Psoas muscle (tissue), 8 donors: Measurements from ENCODE around the gene ALKBH6. TPM values are rescaled to one million over a fixed set of nuclear protein-coding genes. Genes with fewer than 3 reads are reported as not detected.

Source experiments
- ATAC-seq, 4 donors: fragments of 200-7000 bp; cut with Tn5 transposase; one replicate each; pipeline ENCODE4 v1.9.1; 2020; ENCODE audit warnings: moderate library complexity in 3 of 4, mild to moderate bottlenecking in 2 of 4
- DNase-seq, 2 donors: peaks; one replicate each; pipeline ENCODE4 v3.0.0-alpha.2; 2020
- H3K27ac ChIP-seq: fragments of 200-600 bp; one replicate; pipeline ENCODE4 v1.8.0; 2022
- H3K27me3 ChIP-seq, 3 donors: fragments of 200-600 bp in 1 of 3; one replicate each; pipeline versions ENCODE4 v1.6.1 to v1.8.0; 2013 to 2022; ENCODE audit warnings: low read length in 2 of 3, mild to moderate bottlenecking in 2 of 3, moderate library complexity in 1 of 3; ENCODE audit not compliant: insufficient read depth in 3 of 3
- H3K36me3 ChIP-seq, 2 donors: fragments of 200-600 bp in 1 of 2; one replicate each; pipeline versions ENCODE4 v1.6.1 to v1.8.0; 2013 to 2022; ENCODE audit warnings: low read depth in 1 of 2, mild to moderate bottlenecking in 1 of 2, moderate library complexity in 1 of 2; ENCODE audit not compliant: insufficient read depth in 1 of 2
- H3K4me1 ChIP-seq: fragments of 200-600 bp; one replicate; pipeline ENCODE4 v1.8.0; 2022
- H3K4me3 ChIP-seq: fragments of 200-600 bp; one replicate; pipeline ENCODE4 v1.8.0; 2022; ENCODE audit warnings: mild to moderate bottlenecking
- H3K9me3 ChIP-seq: fragments of 200-600 bp; one replicate; pipeline ENCODE4 v1.8.0; 2022
- CTCF ChIP-seq: fragments of 200-600 bp; IDR thresholded peaks from one replicate; pipeline ENCODE4 v1.8.0; 2022; ENCODE audit warnings: antibody characterized with exemption
- WGBS, 3 donors: extraction: QIAGEN DNeasy Blood & Tissue Kit; methylation state at CpG; one replicate each; pipeline versions ENCODE4 v1.1.6 to v1.1.7; 2013; 5-methylcytosine and 5-hydroxymethylcytosine counted together
- intact Hi-C, 2 donors: fragments of 100-400 bp; cut with DNase I; formaldehyde crosslinking; loops; one replicate each; pipeline versions ENCODE4 v1.11.0 to v1.14.2; 2022
- polyA plus RNA-seq, 3 donors: library from polyadenylated mRNA; stranded (reverse); fragments of 200-250 nt; gene quantifications; one replicate each; pipeline ENCODE4 v1.2.3, GENCODE V29; 2013
- total RNA-seq, 4 donors: library from RNA; stranded (reverse); fragmentation: NEBNext Ultra II Directional in 2 of 4; extraction: Animal tissue kit (Norgen Biotek cat#: 25700) in 2 of 4; gene quantifications; one replicate each; pipeline versions ENCODE4 v1.2.1 to v1.2.4, GENCODE V29; 2021 to 2023
- donor health status: healthy with polysubstance abuse.
- donor health status: DM: no; HTN: no; CAD: no; lungs with moderate emphysema.
- donor health status: Bipolar disorder and iron deficiency.
- donor health status: healthy.
- donor health status: DM: yes; HTN: yes; CAD: no.
- donor health status: DM: no; HTN: no; CAD: no.
- donor health status: DM: no; HTN: no; CAD: no.
- donor health status: DM: yes; HTN: yes; CAD: no.

Gene ALKBH6
- total and polyA plus RNA-seq, 7 donors: 7.1 to 22.3 (median 10.9) TPM

- intact Hi-C loops: loop anchor here in 1 of 2 donors (2.0 to 10.0 kb wide), 2 partner anchors 59 to 119 kb away; partner anchors contain the start of genes OVOL3, POLR2I, TBCB and THAP8
- ATAC-seq (peak; percentile 94 to 98 (median 97)), DNase-seq (peak; percentile 98 to 99)
- 0 to 1% (median 1%) methylated on average over 86 to 97 of the region's 97 CpGs for WGBS, 3 donors
- Histone ChIP-seq H3K27me3 (no peaks in the 10 kb centered on the region), H3K4me3 (peak within 1 kb of the TSS; percentile 97), H3K4me1 (peaks cover 26% of the 10 kb centered on the region), H3K9me3 (no peaks in the 10 kb centered on the region), H3K36me3 (peaks cover 0 to 22% of the 10 kb centered on the region in 2 donors), H3K27ac (peak within 1 kb of the TSS; percentile 92)
- TF ChIP-seq CTCF: no peak
Observed at GRCh38 chr19:35995048-35995993, 18.7 kb downstream of the ALKBH6 start, which contains the start of gene SDHAF1. Gene SDHAF1 (plus strand): TSS chr19:35995188. CDS start chr19:35995275, 87 bp downstream.

GRCh38 chr19:35993923-35994598 lies 20.0 kb downstream of the ALKBH6 start:
- Histone ChIP-seq H3K36me3 (peaks cover 0 to 22% of the 10 kb centered on the region in 2 donors), H3K27me3 (no peaks in the 10 kb centered on the region), H3K27ac (peak overlapping the region; percentile 92), H3K4me3 (peak overlapping the region; percentile 97), H3K4me1 (peaks cover 21% of the 10 kb centered on the region), H3K9me3 (no peaks in the 10 kb centered on the region)
- TF ChIP-seq CTCF: peak; percentile 10
- ATAC-seq: peak in 3 of 4 donors; percentile 21 to 50 (median 40)
- intact Hi-C loops: loop anchor here in 1 of 2 donors (2.0 to 10.0 kb wide), 2 partner anchors 61 to 121 kb away; partner anchors contain the start of genes OVOL3, POLR2I, TBCB and THAP8
- DNase-seq: peak in 1 of 2 donors; percentile 44
- 27 to 32% (median 31%) methylated on average over 39 to 49 of the region's 49 CpGs for WGBS, 3 donors

- ATAC-seq (no peak), DNase-seq (no peak)
- peaks cover 0 to 14% of the 10 kb centered on the region in 2 donors for H3K36me3 ChIP-seq
- no peak for TF ChIP-seq CTCF
- intact Hi-C loops: loop anchor here in 1 of 2 donors (10.0 kb wide), 1 partner anchor 122 kb away; the partner anchor contains the start of genes OVOL3, POLR2I and TBCB
- peaks cover 2% of the 10 kb centered on the region for H3K9me3 ChIP-seq
- no peaks in the 10 kb centered on the region for H3K27me3 ChIP-seq
- no peak overlapping the region for H3K27ac ChIP-seq
- H3K4me3 ChIP-seq: no peak overlapping the region
- 85 to 94% (median 89%) methylated on average over 8 of the region's 8 CpGs for WGBS, 3 donors
- H3K4me1 ChIP-seq: peaks cover 21% of the 10 kb centered on the region
Observed at GRCh38 chr19:35992907-35993765, 20.9 kb downstream of the ALKBH6 start.
